ACHN (cell line): Measurements from ENCODE around the gene SCFD1.
A peak's percentile ranks its signal among the peaks of the same experiment; 100 is the strongest.
"Not testable (repeated sequence)": the region's sequence is repeated elsewhere in the genome, so short reads cannot be mapped to it uniquely, and the experiment has no call there.

Experiments used
- DNase-seq: peaks from one replicate; pipeline ENCODE4 v3.0.0-alpha.2; 2015
- in situ Hi-C: cut with HindIII; loops from 2 replicates; pipeline ENCODE4 v1.10.0; 2017; ENCODE audit warnings: low sequenced_read_pairs, low pct_ligation_motif_present, low pct_unique_long_range_greater_than_20kb

SCFD1 gene

GRCh38 chr14:30621940-30622830 is at the start of gene SCFD1:
TSS of gene SCFD1 (plus strand) at chr14:30622319. CDS start at chr14:30622339, 20 bp downstream.
- in situ Hi-C loops: no loop called here

GRCh38 chr14:30572771-30573170 is 49.3 kb upstream of the SCFD1 start:
- DNase-seq: no peak
- in situ Hi-C loops: no loop called here

More at GRCh38 chr14:30621940-30622830, at the start of gene SCFD1:
- peak; percentile 91 for DNase-seq

GRCh38 chr14:30573226-30573814 is 48.8 kb upstream of the SCFD1 start:
- in situ Hi-C loops: no loop called here
- peak; percentile 15 for DNase-seq

GRCh38 chr14:30573966-30574365 is 48.2 kb upstream of the SCFD1 start:
- in situ Hi-C loops: no loop called here
- no peak for DNase-seq

GRCh38 chr14:30574777-30575176 is 47.3 kb upstream of the SCFD1 start:
- in situ Hi-C loops, DNase-seq: not testable (repeated sequence)

- DNase-seq, in situ Hi-C loops: not testable (repeated sequence)
Measured at GRCh38 chr14:30576333-30576732, 45.8 kb upstream of the SCFD1 start.

GRCh38 chr14:30580616-30581282 is 41.4 kb upstream of the SCFD1 start:
- in situ Hi-C loops: no loop called here
- no peak for DNase-seq

- in situ Hi-C loops: no loop called here
- no peak for DNase-seq
Measured at GRCh38 chr14:30581283-30581625, 40.9 kb upstream of the SCFD1 start.

GRCh38 chr14:30582376-30582775 is 39.7 kb upstream of the SCFD1 start:
- in situ Hi-C loops: no loop called here

GRCh38 chr14:30584058-30584630 is 38.0 kb upstream of the SCFD1 start:
- in situ Hi-C loops: no loop called here

More at GRCh38 chr14:30582376-30582775, 39.7 kb upstream of the SCFD1 start:
- no peak for DNase-seq

GRCh38 chr14:30585204-30585603 is 36.9 kb upstream of the SCFD1 start:
- DNase-seq: no peak
- in situ Hi-C loops: no loop called here

More at GRCh38 chr14:30584058-30584630, 38.0 kb upstream of the SCFD1 start:
- no peak for DNase-seq

GRCh38 chr14:30587141-30587540 is 35.0 kb upstream of the SCFD1 start:
- in situ Hi-C loops: no loop called here
- no peak for DNase-seq

GRCh38 chr14:30588873-30589272 is 33.2 kb upstream of the SCFD1 start:
- no peak for DNase-seq
- in situ Hi-C loops: no loop called here

GRCh38 chr14:30596935-30597334 is 25.2 kb upstream of the SCFD1 start:
- DNase-seq: no peak
- in situ Hi-C loops: no loop called here

- in situ Hi-C loops: no loop called here
- no peak for DNase-seq
Measured at GRCh38 chr14:30597504-30597903, 24.6 kb upstream of the SCFD1 start.

- in situ Hi-C loops: no loop called here
Measured at GRCh38 chr14:30600922-30601918, 20.9 kb upstream of the SCFD1 start.

GRCh38 chr14:30603402-30603801 is 18.7 kb upstream of the SCFD1 start:
- in situ Hi-C loops: no loop called here
- no peak for DNase-seq

More at GRCh38 chr14:30600922-30601918, 20.9 kb upstream of the SCFD1 start:
- DNase-seq: no peak

GRCh38 chr14:30604696-30605095 is 17.4 kb upstream of the SCFD1 start:
- DNase-seq, in situ Hi-C loops: not testable (repeated sequence)
